ENCODE results near the gene L2HGDH.

Gene L2HGDH

DNA sequence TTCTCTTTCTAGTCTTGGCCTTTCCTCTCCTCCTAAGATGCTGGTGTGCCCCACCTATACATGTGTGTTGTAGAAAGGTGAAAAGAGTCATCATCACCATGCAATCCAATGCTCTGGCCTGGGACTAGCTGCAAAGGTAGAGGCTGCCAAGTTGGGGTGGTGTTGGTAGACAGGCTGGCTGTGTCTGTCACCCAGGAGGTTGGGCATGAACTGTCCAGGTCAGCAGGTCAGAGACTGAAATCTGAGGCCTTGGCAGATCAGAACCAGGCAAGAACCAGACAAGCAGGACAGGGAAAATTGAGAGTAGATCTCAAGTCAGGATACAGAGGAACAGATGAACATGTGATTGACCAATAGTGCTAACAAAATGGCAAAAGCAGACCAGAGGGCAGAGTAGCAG, 26.2 kb downstream of the L2HGDH start:
- no peak for DNase-seq

DNA sequence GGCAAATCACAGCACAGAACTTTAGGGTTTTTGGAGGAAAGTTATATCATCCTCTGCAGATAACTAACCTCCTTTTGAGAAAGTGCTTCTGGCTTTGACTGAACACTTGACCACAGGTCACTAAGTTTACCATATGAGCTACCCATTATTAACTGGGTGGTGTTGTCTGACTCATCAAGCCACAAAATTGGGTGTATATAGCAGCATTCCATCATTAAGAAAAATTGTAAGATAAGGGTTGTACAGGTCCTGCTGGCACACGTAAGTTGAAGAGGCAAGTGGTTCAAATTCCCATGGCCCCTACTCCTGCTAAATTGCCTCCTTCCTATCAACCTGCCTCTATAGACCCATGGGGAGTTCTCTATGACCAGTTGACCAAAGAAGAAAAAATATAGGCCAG, 39.5 kb downstream of the L2HGDH start:
- no peak for DNase-seq

DNA sequence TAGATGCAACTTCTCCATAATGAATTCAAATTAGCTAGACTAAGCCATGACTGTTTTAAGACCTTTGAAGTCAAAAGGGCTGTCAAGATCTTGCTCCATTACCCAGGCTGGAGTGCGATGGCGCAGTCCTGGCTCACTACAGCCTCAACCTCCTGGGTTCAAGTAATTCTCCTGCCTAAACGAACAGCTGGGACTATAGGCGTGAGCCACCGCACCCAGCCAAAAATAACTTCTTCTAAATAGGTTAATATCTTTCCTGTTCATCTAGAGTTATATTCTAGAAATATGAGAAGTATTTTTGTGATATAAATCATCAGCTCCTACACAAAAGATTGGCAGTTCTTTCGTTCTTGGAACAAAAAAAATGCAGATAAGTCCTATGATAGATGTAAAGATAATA, 41.1 kb downstream of the L2HGDH start:
- no peak for DNase-seq

DNA sequence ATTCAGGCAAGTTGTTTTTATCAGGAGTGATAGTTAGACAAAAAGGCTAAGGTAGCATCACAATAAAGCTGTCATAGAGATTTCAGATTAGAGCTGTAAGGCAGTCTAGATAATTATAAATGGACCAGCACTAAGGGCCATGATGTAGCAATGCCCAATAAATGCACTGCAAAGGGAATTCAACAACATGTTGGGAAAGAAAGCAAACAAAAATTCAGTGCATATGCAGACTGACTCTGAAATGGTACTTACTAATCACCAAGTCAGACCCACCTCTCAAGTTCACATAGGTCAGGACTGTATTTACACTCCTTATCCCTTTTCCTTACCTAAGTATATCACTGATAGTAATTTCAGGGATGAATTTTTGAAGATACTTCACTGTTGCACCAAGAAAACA, 47.0 kb downstream of the L2HGDH start:
- DNase-seq = no peak

DNA sequence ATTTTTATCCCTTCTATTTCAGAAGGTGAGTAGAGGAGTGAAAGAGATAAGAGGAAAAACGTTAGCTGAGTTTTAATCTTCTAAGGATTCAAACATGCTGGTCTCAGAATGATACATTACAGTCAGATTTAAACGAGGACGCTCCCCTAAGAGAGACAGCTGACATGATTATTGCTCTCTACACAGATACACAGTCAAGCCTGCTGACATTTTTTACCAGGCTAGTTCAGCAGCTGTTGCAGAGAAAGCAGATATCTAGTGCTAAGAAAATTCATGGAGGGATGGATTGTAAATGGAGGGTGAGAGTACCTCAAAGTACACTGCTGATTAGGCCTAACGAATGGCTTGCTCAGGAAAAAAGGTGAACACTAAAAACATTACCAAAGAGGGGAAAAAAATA, 48.7 kb downstream of the L2HGDH start:
- DNase-seq = no peak

DNA sequence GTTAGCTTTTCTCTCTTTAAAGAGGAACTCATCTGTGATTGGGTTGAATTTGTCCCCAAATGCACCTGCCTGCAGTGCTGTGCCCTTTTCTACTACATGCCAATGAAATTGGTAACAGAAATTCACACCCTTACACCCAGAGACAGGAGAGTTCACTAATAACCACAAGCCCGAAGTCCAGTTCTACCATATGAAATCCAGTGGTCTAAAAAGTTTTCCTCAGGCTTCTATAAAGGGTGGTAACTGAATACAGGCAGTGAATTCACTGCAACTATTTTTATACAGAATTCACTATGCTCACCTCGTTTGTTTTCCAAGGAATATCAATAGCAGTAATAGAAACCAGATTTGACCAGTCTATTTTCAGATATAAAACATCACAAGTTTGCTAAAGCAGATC, 49.2 kb downstream of the L2HGDH start:
- DNase-seq = no peak

DNA sequence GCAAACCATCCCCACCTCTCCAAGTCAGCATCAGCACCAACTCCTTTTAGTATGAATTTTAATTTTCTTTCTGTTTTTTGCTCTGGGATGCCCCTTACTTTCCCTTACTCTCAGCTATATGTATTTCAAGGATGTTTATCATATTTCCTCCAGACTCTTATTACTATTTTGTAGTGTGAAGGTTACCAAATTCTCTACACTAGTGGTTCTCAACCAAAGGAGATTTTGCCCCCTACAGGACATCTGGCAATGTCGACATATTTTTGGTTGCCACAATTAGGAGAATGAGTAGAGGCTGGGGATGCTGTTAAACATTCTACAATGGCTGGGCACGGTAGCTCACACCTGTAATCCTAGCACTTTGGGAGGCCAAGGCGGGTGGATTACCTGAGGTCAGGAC, 51.5 kb downstream of the L2HGDH start:
- DNase-seq = no peak

DNA sequence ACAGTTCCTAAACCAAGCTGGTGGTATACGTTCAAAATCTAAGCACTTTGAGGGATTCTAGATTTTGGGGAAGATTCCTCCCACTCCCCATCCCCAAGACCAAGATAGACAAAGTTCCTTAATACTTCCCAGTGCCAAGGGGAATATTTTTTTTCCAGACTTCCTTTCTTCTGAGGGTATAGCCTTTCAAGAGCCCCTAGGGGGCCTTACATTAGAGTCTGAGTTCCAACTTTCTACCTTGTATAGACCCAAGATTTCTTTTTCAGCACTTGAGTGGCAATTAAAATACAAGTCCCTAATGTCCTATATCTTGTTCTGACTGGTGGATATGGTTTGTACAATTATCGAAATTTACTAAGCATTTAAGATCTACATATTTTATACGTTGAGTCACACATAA, 52.0 kb downstream of the L2HGDH start:
- DNase-seq = no peak

DNA sequence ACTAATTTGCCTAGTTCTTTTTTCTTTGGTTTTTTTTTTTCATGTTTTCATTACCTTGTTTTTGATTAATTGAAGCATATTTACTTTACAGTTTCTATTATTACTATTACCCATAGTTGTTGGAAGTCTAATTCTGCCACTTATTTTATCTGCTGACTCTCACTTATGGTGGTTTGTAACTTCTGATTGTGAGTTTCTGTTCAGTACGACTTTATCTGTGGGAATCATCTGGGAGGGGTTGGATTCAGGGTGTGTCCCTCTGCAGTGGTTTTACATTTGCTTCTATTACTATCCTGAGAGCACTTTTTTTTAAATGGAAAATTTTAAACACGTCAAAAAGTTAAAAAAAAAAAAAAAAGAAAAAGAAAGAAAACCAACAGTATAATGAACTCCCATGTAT, 54.3 kb downstream of the L2HGDH start:
- no peak for DNase-seq

DNA sequence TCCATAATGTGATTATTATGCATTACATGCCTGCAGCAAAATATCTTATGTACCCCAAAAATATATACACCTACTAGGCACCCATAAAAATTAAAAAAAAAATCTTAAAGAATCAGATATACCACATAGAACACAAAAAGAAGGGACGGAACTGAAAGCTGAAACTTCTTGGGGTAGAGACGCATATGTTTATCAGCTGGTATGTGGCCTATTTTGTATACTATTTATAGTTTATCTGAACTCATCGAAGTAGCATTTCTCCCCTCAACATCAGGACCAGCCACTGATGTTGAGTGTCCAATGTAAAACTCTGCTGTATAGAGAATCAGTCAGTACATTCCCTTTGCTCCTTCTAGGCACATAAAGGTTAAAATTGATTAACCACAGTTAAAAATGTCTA, 57.8 kb downstream of the L2HGDH start:
- DNase-seq = no peak

DNA sequence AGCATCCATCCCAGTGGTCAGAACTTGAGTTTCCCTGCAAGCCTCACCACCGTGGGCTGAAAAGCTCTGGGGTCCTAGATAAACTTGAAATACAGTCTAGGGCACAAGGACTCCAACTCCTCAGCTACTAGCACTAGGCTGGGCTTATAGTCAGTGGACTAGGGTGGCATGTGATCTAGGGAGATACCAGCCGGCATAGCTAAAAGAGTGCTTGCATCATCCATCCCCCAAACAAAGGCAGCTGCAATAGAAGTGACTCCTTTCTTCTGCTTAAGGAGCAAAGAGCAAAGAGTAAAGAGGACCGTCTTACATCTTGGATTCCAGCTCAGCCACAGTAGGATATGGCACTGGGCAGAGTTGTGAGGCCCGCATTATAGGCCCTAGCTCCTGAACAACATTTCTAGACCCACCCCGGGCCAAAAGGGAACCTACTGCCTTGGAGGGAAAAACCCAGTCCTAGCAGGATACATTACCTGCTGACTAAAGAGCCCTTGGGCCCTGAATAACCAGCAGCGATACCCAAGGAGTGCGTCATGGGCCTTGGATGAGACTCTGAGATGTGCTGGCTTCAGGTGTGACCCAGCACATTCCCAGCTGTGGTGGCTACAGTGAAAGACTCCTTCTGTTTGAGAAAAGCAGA, 62.8 kb downstream of the L2HGDH start:
- DNase-seq = no peak

DNA sequence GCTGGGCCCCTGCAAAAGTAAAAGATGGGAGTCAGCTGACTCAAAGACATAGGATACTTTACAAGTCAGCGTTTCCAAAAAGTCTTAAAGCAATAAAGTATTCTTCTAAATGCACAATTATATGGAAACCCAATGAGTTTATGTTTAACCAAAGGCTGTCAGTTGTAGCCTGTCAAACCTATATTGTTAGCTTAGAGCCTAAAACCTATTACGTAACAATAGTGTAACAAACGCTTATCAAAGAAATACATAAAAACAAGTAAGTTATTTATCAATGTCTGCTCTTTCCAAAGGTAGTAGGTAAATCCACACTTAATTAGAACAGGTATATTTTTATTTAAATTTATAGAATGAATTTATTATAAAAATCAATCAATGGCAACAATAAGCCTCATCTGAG, 64.8 kb downstream of the L2HGDH start:
- DNase-seq = no peak

DNA sequence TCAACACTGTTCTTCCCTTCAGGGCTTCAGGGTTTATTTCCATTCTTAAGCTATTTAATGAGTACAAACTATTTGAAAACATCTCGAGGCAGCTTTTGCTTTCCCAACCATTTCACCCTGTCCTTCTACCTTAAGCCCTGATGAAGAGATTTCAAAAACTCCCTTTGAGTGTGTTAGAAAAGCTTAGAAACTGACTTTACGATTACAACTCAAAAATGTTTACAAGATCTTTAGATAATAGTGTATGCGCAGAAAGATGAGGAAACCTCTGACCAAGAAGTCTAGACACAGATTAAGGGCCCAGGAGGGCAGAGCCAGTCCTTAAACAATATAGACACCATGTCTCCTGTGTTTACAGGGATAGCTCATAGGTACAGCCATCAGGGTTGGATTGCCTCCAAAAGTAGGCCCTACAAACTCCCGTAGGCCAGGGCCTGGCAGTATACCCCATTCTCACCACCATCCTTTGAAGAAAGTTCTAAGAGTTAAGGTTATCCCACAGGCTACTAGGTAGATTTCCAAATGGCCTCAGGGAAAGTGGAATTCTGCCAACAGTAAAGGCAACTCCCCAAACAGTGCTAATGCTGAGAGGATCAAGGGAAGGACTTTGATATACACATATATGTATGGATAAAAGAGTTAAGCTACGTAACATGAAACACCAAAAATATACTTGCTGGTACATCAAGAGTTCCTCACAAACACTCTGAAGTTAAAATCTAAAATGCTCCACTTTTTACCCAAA, 69.3 kb downstream of the L2HGDH start:
- no peak for DNase-seq

DNA sequence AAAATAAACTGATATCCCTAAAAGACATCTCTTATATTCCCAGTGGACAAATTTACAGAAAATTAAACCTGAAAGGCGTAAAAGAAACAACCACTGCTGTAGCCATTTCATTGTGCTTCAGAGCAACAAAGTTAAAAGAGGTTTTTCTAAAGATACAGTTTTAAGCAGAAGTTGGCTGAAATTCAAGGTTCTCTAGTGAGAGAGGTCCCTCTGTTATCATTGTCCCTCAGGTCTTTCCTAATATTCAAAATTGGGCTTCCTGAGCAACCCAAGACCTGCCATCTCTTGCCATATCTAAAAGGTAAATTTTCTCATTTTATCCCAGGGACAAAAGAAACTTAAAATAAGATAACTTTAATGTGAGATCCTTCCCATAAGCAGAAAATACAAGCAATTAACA, 69.9 kb downstream of the L2HGDH start:
- no peak for DNase-seq

DNA sequence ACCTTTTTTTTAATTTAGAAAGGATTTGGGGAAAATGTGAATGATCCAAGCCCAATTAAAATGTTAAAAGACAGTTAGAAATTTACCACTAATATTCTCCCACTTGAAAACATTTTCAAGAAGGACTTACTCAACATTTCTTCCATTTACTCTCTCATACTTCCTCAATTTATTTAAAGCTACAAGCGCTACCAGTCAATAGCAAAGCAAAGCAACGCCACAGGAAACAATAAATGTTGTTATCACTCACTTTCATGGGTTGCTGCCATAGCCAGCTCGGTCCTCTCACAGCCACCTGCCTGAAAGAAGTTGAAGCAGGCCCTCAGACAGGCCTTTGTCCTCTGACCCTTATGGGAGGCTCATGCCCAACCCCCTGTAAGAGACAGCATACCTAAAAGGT, 74.6 kb downstream of the L2HGDH start:
- DNase-seq = no peak

DNA sequence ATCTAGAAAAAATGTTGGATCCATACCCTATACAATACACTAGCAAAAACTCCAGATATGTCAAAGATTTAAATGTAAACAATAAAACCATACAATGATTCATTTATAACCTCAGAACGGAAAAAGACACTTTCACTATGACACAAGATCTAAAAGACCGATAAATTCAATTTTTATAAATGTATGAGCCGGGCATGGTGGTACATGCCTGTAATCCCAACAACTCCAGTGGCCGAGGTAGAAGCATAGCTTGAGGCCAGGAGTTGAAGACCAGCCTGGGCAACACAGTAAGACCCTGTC, 78.1 kb downstream of the L2HGDH start:
- no peak for DNase-seq

DNA sequence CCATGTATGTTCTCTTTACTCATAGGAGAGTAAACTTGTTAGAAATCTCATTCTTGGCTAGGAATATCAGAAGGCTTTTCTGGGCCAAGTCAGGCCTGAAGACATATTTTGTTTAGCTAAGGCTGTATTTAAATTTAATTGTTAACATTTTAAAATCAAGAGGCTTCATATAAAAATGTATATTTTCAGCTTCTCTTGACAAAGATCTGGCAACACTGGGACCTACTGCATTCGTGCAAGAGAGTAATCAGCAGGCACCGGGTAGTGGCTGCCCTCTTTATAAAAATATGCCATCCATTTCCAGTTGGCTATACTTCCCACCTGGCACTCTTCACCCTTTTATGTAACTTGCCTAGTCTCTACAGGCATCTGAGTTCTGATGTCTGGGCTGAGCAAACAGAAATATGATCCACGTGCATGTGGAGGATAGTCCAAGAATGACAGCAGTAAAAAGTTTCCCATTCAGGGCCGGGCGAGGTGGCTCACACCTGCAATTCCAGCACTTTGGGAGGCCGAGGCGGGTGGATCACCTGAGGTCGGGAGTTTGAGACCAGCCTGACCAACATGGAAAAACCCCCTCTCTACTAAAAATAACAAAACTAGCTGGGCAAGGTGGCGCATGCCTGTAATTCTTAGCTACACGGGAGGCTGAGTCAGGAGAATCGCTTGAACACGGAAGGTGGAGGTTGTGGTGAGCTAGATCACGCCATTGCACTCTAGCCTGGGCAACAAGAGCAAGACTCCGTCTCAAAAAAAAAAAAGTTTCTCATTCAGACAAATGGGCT, 78.7 kb downstream of the L2HGDH start:
- DNase-seq = no peak

DNA sequence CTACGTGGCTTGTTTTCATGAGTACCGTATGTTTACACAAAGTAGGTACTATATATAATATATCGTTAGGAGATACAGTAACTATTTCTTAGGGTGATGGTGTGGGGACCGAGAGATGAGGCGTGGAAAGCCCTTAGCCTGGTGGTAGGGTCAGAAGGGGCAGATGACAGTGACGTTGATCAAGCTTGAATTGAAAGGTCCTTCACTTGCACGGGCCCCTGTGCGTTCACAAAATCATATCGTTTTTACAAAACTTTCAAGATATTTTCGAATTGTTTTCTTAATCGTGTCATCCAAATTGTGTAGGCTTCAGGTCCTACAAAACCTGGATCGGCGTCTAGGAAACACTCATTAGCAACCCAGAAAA, 79.8 kb downstream of the L2HGDH start:
- DNase-seq = peak; percentile 42

DNA sequence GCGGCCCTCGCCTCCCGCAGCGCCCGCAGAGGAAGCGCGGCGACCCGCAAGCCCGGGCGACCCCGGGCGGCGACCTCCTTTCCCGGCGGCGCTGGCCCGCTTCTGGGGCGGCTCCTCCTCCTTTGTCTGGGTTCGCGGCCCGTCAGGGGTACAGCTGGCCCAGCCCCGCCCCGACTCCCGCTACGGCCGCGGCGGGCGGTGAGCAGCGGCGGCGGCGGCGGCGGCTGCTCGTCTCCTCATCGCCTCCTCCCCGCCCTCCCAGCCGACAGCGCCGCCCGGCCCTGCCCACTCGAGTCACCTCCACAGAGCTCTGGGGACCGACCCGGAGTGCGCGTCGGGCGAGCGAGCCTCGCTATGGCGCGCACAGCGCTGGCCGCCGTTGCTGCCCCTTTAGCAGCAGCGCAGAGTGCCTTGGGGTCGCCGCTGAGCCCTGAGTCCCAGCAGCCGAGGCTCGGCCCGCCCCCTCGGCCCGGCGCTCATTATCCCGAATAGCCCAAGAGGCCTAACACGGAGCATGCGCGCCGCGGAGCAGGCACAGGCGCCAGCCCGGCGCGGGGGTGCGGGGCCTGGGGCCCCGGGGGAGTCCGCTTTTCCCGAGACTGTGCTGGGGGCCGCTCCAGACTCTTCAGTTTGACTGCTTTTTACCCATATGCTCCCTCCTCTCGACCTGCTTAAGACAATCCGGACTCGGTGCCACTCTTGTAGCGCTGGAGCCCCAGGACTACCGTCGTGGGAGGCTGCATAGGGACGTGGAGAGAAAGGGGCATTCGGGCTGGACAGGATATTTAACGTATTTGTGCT, 80.4 kb downstream of the L2HGDH start, which contains the start of gene SOS2:
Gene SOS2, minus strand, starts transcription at position 104 of the 801 bp plus-strand sequence. CDS start 295 bp downstream, outside the sequence.
- peak; percentile 86 for DNase-seq

DNA sequence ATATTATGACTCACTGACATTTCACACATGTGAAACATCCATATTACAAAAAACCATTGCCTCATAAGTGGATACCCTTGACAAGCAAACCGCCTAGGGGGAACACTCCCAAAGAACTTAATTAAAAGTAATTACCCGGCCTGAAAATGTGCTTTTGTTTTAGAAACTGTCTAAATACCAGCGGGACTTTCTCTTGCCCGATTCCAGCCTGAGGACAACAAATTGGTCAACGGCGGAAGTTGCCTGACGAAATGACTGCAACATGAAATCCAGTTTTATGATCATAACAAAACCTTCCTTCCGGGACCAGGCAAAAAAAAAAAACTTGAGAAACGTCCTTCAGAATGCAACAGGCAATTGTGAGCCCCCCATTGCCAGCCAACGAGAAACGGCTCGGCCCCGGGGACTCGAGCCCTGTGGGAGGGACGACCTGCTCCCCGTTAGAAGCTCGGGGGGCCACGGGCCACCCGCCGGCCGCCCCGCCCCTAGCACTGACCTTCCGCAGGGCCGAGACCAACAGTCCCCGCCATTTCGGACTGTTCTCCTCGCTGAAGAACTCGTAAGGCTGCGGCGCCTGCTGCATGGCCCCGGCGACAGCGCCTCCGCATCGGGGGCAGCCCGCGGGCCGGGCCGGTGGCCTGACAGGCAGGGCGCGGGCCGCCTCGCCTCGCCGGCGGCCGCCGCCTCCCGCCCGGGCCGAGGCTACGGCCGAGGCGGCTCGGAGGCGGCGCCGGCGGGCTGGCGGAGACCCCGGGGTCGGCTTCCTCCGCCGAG, 81.1 kb downstream of the L2HGDH start:
- peak; percentile 37 for DNase-seq

DNA sequence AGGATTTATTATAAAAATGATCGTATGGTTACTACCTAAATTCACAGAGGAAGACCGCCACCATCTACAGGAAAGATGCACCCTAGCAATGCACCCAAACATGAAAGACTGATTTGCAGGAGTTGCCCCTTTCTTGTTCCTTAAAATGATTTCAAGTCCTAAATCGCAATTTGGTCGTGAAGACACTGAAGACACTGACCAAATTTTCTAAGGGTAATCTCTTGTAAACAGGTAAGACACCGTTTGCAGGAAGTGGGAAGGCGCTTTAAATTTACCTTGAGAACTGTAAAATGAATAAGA, 81.7 kb downstream of the L2HGDH start:
- peak; percentile 35 for DNase-seq

DNA sequence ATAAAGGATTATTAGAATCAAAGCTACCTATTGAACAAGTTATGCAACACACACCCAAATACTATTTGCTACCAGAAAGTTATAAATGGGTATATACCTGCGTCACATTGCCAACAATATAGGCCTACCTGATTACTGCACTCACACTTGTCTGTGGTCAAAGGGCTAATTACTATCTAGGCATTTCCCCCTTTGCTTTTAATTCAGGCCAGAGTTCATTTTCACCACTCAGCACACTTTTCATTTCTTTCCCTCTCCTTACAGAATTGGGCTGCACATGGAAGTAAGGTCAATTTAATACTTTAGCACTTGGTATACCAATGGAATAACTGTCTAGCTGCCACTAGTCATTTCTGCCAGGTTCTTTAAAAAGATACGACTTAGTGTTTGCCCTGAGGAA, 82.3 kb downstream of the L2HGDH start:
- no peak for DNase-seq

DNA sequence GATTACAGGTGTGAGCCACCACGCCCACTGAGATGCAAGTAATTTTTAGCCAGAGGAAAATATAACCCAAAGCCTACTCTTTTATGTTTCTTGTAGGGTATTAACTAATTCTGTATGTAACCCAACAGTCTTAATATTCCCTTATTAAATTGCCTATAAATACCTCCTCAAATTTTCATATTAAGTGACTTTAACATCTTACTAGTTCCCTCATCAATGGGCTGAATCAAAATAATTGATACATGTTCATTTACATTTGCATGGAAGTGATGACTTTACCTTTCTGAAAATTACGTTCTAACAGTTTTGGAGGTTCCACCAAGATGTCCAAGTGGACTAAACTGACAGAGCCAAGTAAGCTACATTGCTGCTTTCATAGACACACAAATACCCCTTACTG, 83.7 kb downstream of the L2HGDH start:
- no peak for DNase-seq

Data from DMS79 (cell line).